Mesothelial cell of epicardium (in vitro differentiated cells): ENCODE data around the gene VGLL3. TPM values are rescaled to one million over a fixed set of nuclear protein-coding genes. Genes with fewer than 3 reads are reported as not detected.

ENCODE experiments used
- DNase-seq, 2 experiments: peaks; one replicate each; pipeline ENCODE4 v3.0.0; 2021; ENCODE audit warnings: low spot score in 2 of 2; ENCODE audit not compliant: unreplicated experiment in 2 of 2
- H3K27ac Mint-ChIP-seq: 2 replicates; pipeline ENCODE4 v1.8.0; 2021; ENCODE audit warnings: mixed read lengths
- H3K27me3 Mint-ChIP-seq: 2 replicates; pipeline ENCODE4 v1.8.0; 2021; ENCODE audit warnings: low read depth, mixed read lengths
- H3K36me3 Mint-ChIP-seq: 2 replicates; pipeline ENCODE4 v1.8.0; 2021; ENCODE audit warnings: mixed read lengths
- H3K4me1 Mint-ChIP-seq: 2 replicates; pipeline ENCODE4 v1.8.0; 2021; ENCODE audit warnings: mixed read lengths
- H3K4me3 Mint-ChIP-seq: 2 replicates; pipeline ENCODE4 v1.8.0; 2021; ENCODE audit warnings: mild to moderate bottlenecking, moderate library complexity, mixed read lengths
- H3K9me3 Mint-ChIP-seq: 2 replicates; pipeline ENCODE4 v1.8.0; 2021; ENCODE audit warnings: mixed read lengths
- total RNA-seq: library from RNA; stranded (reverse); gene quantifications from 3 replicates; pipeline ENCODE4 v1.2.1, GENCODE V29; 2021
- TF ChIP-seq, protein P1 (sequence below): fragments of 200-600 bp; sonication (generic); IDR thresholded peaks from one replicate; pipeline ENCODE4 v1.5.0; 2021; ENCODE audit warnings: antibody characterized with exemption; ENCODE audit not compliant: unreplicated experiment

The VGLL3 gene
- total RNA-seq, 1 donor from 2014 or later: 11.9 TPM

DNA sequence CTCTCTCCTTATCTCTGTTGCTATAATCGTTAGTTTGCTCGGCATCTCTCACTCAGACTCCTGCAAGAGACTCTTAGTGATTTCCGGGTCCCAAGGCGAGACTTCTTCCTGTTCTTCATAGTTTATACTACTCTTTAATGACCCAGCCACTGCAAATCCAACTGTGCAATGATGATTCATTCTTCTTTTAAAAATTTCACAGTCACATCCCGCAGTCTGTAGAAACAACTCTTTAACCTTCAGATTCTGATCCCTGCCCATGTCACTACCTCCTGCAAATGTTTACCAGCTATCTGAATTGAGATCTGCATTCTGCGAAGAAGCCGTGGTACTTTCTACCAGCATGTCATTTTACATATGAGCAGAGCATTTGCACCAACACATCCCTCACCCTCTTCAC lies 2.8 kb upstream of the VGLL3 start:
- no peak for DNase-seq
- no peaks in the 10 kb centered on the region for H3K9me3 Mint-ChIP-seq
- peaks cover 15% of the 10 kb centered on the region for H3K27me3 Mint-ChIP-seq
- no peak overlapping the region for H3K27ac Mint-ChIP-seq
- TF ChIP-seq, protein P1, sequence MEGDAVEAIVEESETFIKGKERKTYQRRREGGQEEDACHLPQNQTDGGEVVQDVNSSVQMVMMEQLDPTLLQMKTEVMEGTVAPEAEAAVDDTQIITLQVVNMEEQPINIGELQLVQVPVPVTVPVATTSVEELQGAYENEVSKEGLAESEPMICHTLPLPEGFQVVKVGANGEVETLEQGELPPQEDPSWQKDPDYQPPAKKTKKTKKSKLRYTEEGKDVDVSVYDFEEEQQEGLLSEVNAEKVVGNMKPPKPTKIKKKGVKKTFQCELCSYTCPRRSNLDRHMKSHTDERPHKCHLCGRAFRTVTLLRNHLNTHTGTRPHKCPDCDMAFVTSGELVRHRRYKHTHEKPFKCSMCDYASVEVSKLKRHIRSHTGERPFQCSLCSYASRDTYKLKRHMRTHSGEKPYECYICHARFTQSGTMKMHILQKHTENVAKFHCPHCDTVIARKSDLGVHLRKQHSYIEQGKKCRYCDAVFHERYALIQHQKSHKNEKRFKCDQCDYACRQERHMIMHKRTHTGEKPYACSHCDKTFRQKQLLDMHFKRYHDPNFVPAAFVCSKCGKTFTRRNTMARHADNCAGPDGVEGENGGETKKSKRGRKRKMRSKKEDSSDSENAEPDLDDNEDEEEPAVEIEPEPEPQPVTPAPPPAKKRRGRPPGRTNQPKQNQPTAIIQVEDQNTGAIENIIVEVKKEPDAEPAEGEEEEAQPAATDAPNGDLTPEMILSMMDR: no peak
- peaks cover 29% of the 10 kb centered on the region for H3K4me1 Mint-ChIP-seq
- no peak overlapping the region for H3K4me3 Mint-ChIP-seq
- H3K36me3 Mint-ChIP-seq: no peaks in the 10 kb centered on the region

- Mint-ChIP-seq H3K27me3 (peaks cover 15% of the 10 kb centered on the region), H3K4me1 (peaks cover 38% of the 10 kb centered on the region), H3K36me3 (no peaks in the 10 kb centered on the region), H3K4me3 (peak overlapping the region; percentile 91), H3K27ac (peak overlapping the region; percentile 99), H3K9me3 (no peaks in the 10 kb centered on the region)
- no peak for DNase-seq
- TF ChIP-seq, protein P1: no peak
Measured at GRCh38 chr3:86991840-86992435, 989 bp upstream of the VGLL3 start.

- DNase-seq: no peak
- H3K4me1 Mint-ChIP-seq: peaks cover 42% of the 10 kb centered on the region
- TF ChIP-seq, protein P1: no peak
- H3K4me3 Mint-ChIP-seq: peak overlapping the region; percentile 91
- no peaks in the 10 kb centered on the region for H3K36me3 Mint-ChIP-seq
- H3K27ac Mint-ChIP-seq: peak overlapping the region; percentile 99
- H3K9me3 Mint-ChIP-seq: no peaks in the 10 kb centered on the region
- peaks cover 15% of the 10 kb centered on the region for H3K27me3 Mint-ChIP-seq
Measured at GRCh38 chr3:86991482-86991815, 500 bp upstream of the VGLL3 start.

- TF ChIP-seq, protein P1: no peak
- peak overlapping the region; percentile 68 for H3K4me3 Mint-ChIP-seq
- H3K9me3 Mint-ChIP-seq: no peaks in the 10 kb centered on the region
- peaks cover 15% of the 10 kb centered on the region for H3K27me3 Mint-ChIP-seq
- peaks cover 46% of the 10 kb centered on the region for H3K4me1 Mint-ChIP-seq
- DNase-seq: peak in 1 of 2 experiments; percentile 48
- no peaks in the 10 kb centered on the region for H3K36me3 Mint-ChIP-seq
- peak overlapping the region; percentile 51 for H3K27ac Mint-ChIP-seq
Measured at GRCh38 chr3:86990012-86990733, 776 bp downstream of the VGLL3 start.

DNA sequence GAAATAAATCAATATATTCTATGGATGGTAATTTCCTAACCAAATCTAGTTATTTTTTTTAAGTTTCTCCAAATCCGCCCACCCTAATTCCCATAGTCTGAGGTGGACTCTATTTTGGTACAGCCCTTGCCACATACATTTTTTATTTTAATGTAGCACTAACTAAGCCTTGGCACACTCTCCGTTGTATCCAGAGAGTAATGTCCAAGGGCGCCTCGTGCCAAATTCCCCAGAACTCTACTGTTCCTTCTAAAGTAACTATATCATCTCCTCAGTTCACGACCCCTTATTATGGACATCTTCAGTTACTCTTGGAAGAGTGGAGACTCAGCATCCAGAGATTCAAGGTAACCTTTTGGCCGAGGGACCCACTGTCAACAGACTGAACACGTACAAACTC lies 1.3 kb downstream of the VGLL3 start:
- Mint-ChIP-seq H3K9me3 (no peaks in the 10 kb centered on the region), H3K27me3 (peaks cover 15% of the 10 kb centered on the region), H3K27ac (peak overlapping the region; percentile 51), H3K36me3 (no peaks in the 10 kb centered on the region), H3K4me3 (peak overlapping the region; percentile 68), H3K4me1 (peaks cover 46% of the 10 kb centered on the region)
- TF ChIP-seq, protein P1: no peak
- no peak for DNase-seq
